Measurements from ENCODE around the gene GON4L. TPM values are rescaled to one million over a fixed set of nuclear protein-coding genes. Genes with fewer than 3 reads are reported as not detected.

Gene GON4L
- total RNA-seq (2012; rRNA removed), result 29.4 and 30.3 TPM in 2 replicates
- 19.2 and 21.2 TPM in 2 replicates for polyA plus RNA-seq (2012; rRNA removed)
- polyA plus RNA-seq (2012; cell fraction: cytosol; rRNA removed), result 7.1 and 8.6 TPM in 2 replicates
- 47.8 and 92.4 TPM in 2 replicates for polyA plus RNA-seq (2012; cell fraction: nucleus; rRNA removed; ENCODE audit: low replicate concordance)
- Bru-seq, nascent RNA, result percentile 83 among the genes with signal in this experiment
- BruChase-seq, experiment 1, labeled RNA remaining after a 6-hour chase, result percentile 92 among the genes with signal in this experiment
- BruChase-seq, experiment 2, labeled RNA remaining after a 2-hour chase, result percentile 86 among the genes with signal in this experiment
- long read RNA-seq, partial matches to known transcripts, result 9 of 14 reads
- long read RNA-seq, other reads (novel, unspliced or antisense), result 4 of 14 reads

GRCh38 chr1:155856975-155857930, at the start of gene GON4L:
TSS of gene GON4L (minus strand) at chr1:155857214. CDS start at chr1:155853780, 3,434 bp downstream.
- CTCF ChIA-PET, result no interaction called here
- H3K36me3 ChIP-seq (ENCODE audit: control insufficient read depth, insufficient read depth, low read length), result peaks cover 12% of the 10 kb centered on the region
- in situ Hi-C loops (cut with MboI; ENCODE audit: low sequenced_read_pairs) (no loop called here), dilution Hi-C loops (cut with HindIII; ENCODE audit: low sequenced_read_pairs, unreplicated experiment) (no loop called here), intact Hi-C loops (cut with micrococcal nuclease) (loop anchor here (2.0 kb wide), 1 partner anchor 54 kb away; the partner anchor contains the start of gene RIT1)
- H4K5ac ChIP-seq (ENCODE audit: low read depth, low read length), result peak within 1 kb of the TSS; percentile 62
- POLR2A ChIA-PET (ENCODE audit: unreplicated experiment), result interaction anchor here (0.6 kb wide), 1 partner anchor 469 kb away, joined by 3 read pairs; no protein-coding TSS in a partner anchor
- no peaks in the 10 kb centered on the region for H4K20me1 ChIP-seq (ENCODE audit: insufficient read depth, low read length)
- peak within 1 kb of the TSS; percentile 78 to 98 for H4K8ac ChIP-seq (ENCODE audit: low read depth in 2 of 2, low read length in 2 of 2)
- peak within 1 kb of the TSS; percentile 98 for H2AFZ ChIP-seq (replicated peaks; ENCODE audit: low read length, poor library complexity)
- no peaks in the 10 kb centered on the region for H3K9me3 ChIP-seq (ENCODE audit: control insufficient read depth, insufficient read depth, low read length)
- H2AK9ac ChIP-seq (replicated peaks; ENCODE audit: low read depth, low read length, poor library complexity), result peak within 1 kb of the TSS; percentile 95
- H3K27me3 ChIP-seq (ENCODE audit: control insufficient read depth, insufficient read depth, low read length), result no peaks in the 10 kb centered on the region
- H3K23ac ChIP-seq (ENCODE audit: low read depth, low read length), result peak within 1 kb of the TSS; percentile 91; the same call in 1 of the 2 replicates
- peak within 1 kb of the TSS; percentile 96 for H2AK5ac ChIP-seq (ENCODE audit: low read depth, low read length)
- peak within 1 kb of the TSS; percentile 93 for H3K4ac ChIP-seq (ENCODE audit: low read depth, low read length)
- peak within 1 kb of the TSS; percentile 95 for H4K91ac ChIP-seq (ENCODE audit: insufficient read depth, low read depth, low read length)
- H3K79me1 ChIP-seq (ENCODE audit: low read depth in 1 of 2, low read length in 2 of 2), result peaks cover 8 to 71% of the 10 kb centered on the region in 2 experiments
- ATAC-seq (ENCODE audit: low read depth) (peak; percentile 60), DNase-seq (peak; percentile 91)
- peaks cover 7% of the 10 kb centered on the region; the same call in 1 of the 2 replicates for H3K9me1 ChIP-seq (ENCODE audit: insufficient read depth, low read length)
- no peak within 1 kb of the TSS for H2BK20ac ChIP-seq (ENCODE audit: low read depth, low read length)
- no TSS peak for BruUV-seq (replicated peaks)
- 0% methylated on average over 15 of the region's 46 CpGs; no CpG with 5 or more reads in 1 of the 2 experiments for WGBS, 2 experiments (ENCODE audit: extremely low coverage in 2 of 2, insufficient read length in 1 of 2)
- peak within 1 kb of the TSS; percentile 95 for H3K9ac ChIP-seq (ENCODE audit: low read depth, low read length)
- H2BK15ac ChIP-seq (ENCODE audit: low read depth, low read length), result peak within 1 kb of the TSS; percentile 83; the same call in 1 of the 3 replicates
- peak within 1 kb of the TSS; percentile 97 for H3K14ac ChIP-seq (replicated peaks; ENCODE audit: low read depth, low read length)
- peak within 1 kb of the TSS; percentile 86 for H3K27ac ChIP-seq (ENCODE audit: insufficient read depth, low read length)
- H3K4me3 ChIP-seq (ENCODE audit: insufficient read depth, low read depth, low read length), result peak within 1 kb of the TSS; percentile 65
- H3K4me1 ChIP-seq (ENCODE audit: control insufficient read depth, insufficient read depth, low read length), result no peaks in the 10 kb centered on the region; the same call in 1 of the 2 replicates
- peak within 1 kb of the TSS; percentile 47 for H3K4me2 ChIP-seq (ENCODE audit: low read depth, low read length)
- H2BK120ac ChIP-seq (ENCODE audit: low read depth, low read length), result peak within 1 kb of the TSS; percentile 72; the same call in 1 of the 2 replicates
- H2BK5ac ChIP-seq (ENCODE audit: low read depth, low read length, poor library complexity, severe bottlenecking), result peak within 1 kb of the TSS; percentile 85
- peak within 1 kb of the TSS; percentile 94 for H3K56ac ChIP-seq (ENCODE audit: extremely low read depth, insufficient read depth, low read length)
- peak within 1 kb of the TSS; percentile 39; the same call in 1 of the 2 replicates for H3K18ac ChIP-seq (ENCODE audit: low read depth, low read length)
- TF ChIP-seq RAD21 (IDR thresholded peaks at IDR 0.05; ENCODE audit: low read length) (peak; percentile 14; the same call in 1 of the 2 replicates), RCOR1 (IDR thresholded peaks at IDR 0.05; ENCODE audit: insufficient replicate concordance, low read length) (no peak), MXI1 (IDR thresholded peaks at IDR 0.05; ENCODE audit: borderline replicate concordance, low read depth, low read length) (peak; percentile 47; the same call in 1 of the 2 replicates), USF2 (IDR thresholded peaks at IDR 0.05; ENCODE audit: low read depth, low read length) (no peak), CEBPB (IDR thresholded peaks at IDR 0.05; ENCODE audit: low read depth, low read length) (no peak), POLR2A (IDR thresholded peaks at IDR 0.05; ENCODE audit: low read depth, low read length) (peak; percentile 60; the same call in 1 of the 2 replicates)

Data from IMR-90 (cell line).